IMR-90 (cell line): ENCODE data around the gene FOXM1. TPM values are rescaled to one million over a fixed set of nuclear protein-coding genes. Genes with fewer than 3 reads are reported as not detected.

Experiments
- ATAC-seq: fragments of 200-7000 bp; cut with Tn5 transposase; 2 replicates; pipeline ENCODE4 v1.9.1; 2020; ENCODE audit warnings: low read depth, mild to moderate bottlenecking, moderate library complexity
- BruUV-seq: library from RNA; stranded (reverse); fragments of 400-500 nt; replicated peaks from 2 replicates; lab custom pipeline; 2021; lab: Mats Ljungman, UMichigan
- CTCF ChIA-PET: fragments of 300-600 bp; formaldehyde crosslinking; extraction: SDS; loops from one replicate; lab custom pipeline; 2021; ENCODE audit warnings: antibody characterized with exemption; lab: Yijun Ruan, JAX
- POLR2A ChIA-PET: fragments of 300-600 bp; sonication (Branson Sonifier 250); formaldehyde crosslinking; loops from one replicate; lab custom pipeline; 2022; ENCODE audit warnings: antibody characterized with exemption; ENCODE audit not compliant: unreplicated experiment; lab: Charles Lee
- DNase-seq: peaks from one replicate; pipeline ENCODE4 v3.0.0; 2013
- H2AFZ ChIP-seq: replicated peaks from 2 replicates; pipeline ENCODE3; 2013; ENCODE audit warnings: low read length, mild to moderate bottlenecking; ENCODE audit not compliant: poor library complexity
- H2AK5ac ChIP-seq: 2 replicates; pipeline ENCODE4 v1.6.1; 2013; ENCODE audit warnings: low read depth, low read length, inconsistent platforms
- H2AK9ac ChIP-seq: replicated peaks from 2 replicates; pipeline ENCODE3; 2013; ENCODE audit warnings: mild to moderate bottlenecking, low read depth, low read length, moderate library complexity; ENCODE audit not compliant: poor library complexity
- H2BK120ac ChIP-seq: 2 replicates; pipeline ENCODE4 v1.6.1; 2013; ENCODE audit warnings: low read depth, low read length, inconsistent platforms
- H2BK15ac ChIP-seq: 3 replicates; pipeline ENCODE4 v1.6.1; 2013; ENCODE audit warnings: low read depth, low read length, inconsistent platforms
- H2BK20ac ChIP-seq: 2 replicates; pipeline ENCODE4 v1.6.1; 2013; ENCODE audit warnings: low read depth, mild to moderate bottlenecking, inconsistent platforms, low read length, moderate library complexity
- H2BK5ac ChIP-seq: 2 replicates; pipeline ENCODE4 v1.6.1; 2013; ENCODE audit warnings: mild to moderate bottlenecking, low read depth, low read length, inconsistent platforms; ENCODE audit not compliant: poor library complexity, severe bottlenecking
- H3K14ac ChIP-seq: replicated peaks from 2 replicates; pipeline ENCODE4 v1.6.1; 2013; ENCODE audit warnings: low read depth, low read length, inconsistent platforms
- H3K18ac ChIP-seq: 2 replicates; pipeline ENCODE4 v1.6.1; 2013; ENCODE audit warnings: low read depth, low read length, control low read depth
- H3K23ac ChIP-seq: 2 replicates; pipeline ENCODE4 v1.6.1; 2013; ENCODE audit warnings: low read depth, low read length, inconsistent platforms
- H3K27ac ChIP-seq: 2 replicates; pipeline ENCODE4 v1.5.1; 2013; ENCODE audit warnings: mild to moderate bottlenecking, control low read depth, low read length; ENCODE audit not compliant: insufficient read depth
- H3K27me3 ChIP-seq: 2 replicates; pipeline ENCODE4 v1.6.1; 2013; ENCODE audit warnings: low read length; ENCODE audit not compliant: control insufficient read depth, insufficient read depth
- H3K36me3 ChIP-seq: 2 replicates; pipeline ENCODE4 v1.6.1; 2013; ENCODE audit warnings: low read length, mixed read lengths; ENCODE audit not compliant: control insufficient read depth, insufficient read depth
- H3K4ac ChIP-seq: 2 replicates; pipeline ENCODE4 v1.6.1; 2013; ENCODE audit warnings: low read depth, low read length, inconsistent platforms
- H3K4me1 ChIP-seq: 2 replicates; pipeline ENCODE4 v1.6.1; 2013; ENCODE audit warnings: low read length, mixed read lengths; ENCODE audit not compliant: control insufficient read depth, insufficient read depth
- H3K4me2 ChIP-seq: 2 replicates; pipeline ENCODE4 v1.6.1; 2013; ENCODE audit warnings: low read depth, mild to moderate bottlenecking, control low read depth, low read length, moderate library complexity
- H3K4me3 ChIP-seq: 2 replicates; pipeline ENCODE4 v1.5.1; 2013; ENCODE audit warnings: low read depth, mild to moderate bottlenecking, control low read depth, low read length, moderate library complexity; ENCODE audit not compliant: insufficient read depth
- H3K56ac ChIP-seq: 2 replicates; pipeline ENCODE4 v1.6.1; 2013; ENCODE audit warnings: low read length, inconsistent platforms; ENCODE audit not compliant: insufficient read depth; ENCODE audit errors: extremely low read depth
- H3K79me1 ChIP-seq, 2 experiments: 2 replicates each; pipeline ENCODE4 v1.6.1; 2013; ENCODE audit warnings: low read length in 2 of 2, inconsistent platforms in 1 of 2, low read depth in 1 of 2
- H3K9ac ChIP-seq: 2 replicates; pipeline ENCODE4 v1.6.1; 2013; ENCODE audit warnings: low read depth, low read length, control low read depth
- H3K9me1 ChIP-seq: 2 replicates; pipeline ENCODE4 v1.6.1; 2013; ENCODE audit warnings: low read length, inconsistent platforms; ENCODE audit not compliant: insufficient read depth
- H3K9me3 ChIP-seq: 2 replicates; pipeline ENCODE4 v1.6.1; 2013; ENCODE audit warnings: low read length; ENCODE audit not compliant: control insufficient read depth, insufficient read depth
- H4K20me1 ChIP-seq: 2 replicates; pipeline ENCODE4 v1.6.1; 2013; ENCODE audit warnings: low read length, inconsistent platforms; ENCODE audit not compliant: insufficient read depth
- H4K5ac ChIP-seq: 2 replicates; pipeline ENCODE4 v1.6.1; 2013; ENCODE audit warnings: mild to moderate bottlenecking, low read depth, low read length, control low read depth
- H4K8ac ChIP-seq, 2 experiments: 2 replicates each; pipeline ENCODE4 v1.6.1; 2013; ENCODE audit warnings: low read depth in 2 of 2, low read length in 2 of 2, control low read depth in 1 of 2, inconsistent platforms in 1 of 2
- H4K91ac ChIP-seq: 2 replicates; pipeline ENCODE4 v1.6.1; 2013; ENCODE audit warnings: low read depth, low read length, inconsistent platforms; ENCODE audit not compliant: insufficient read depth
- BHLHE40 ChIP-seq: fragments of 150-350 bp; IDR thresholded peaks from 2 replicates; pipeline ENCODE4 v1.6.1; 2016; ENCODE audit warnings: mild to moderate bottlenecking, low read depth, low read length
- CEBPB ChIP-seq: IDR thresholded peaks from 2 replicates; pipeline ENCODE4 v1.6.1; 2012; ENCODE audit warnings: low read depth, low read length, improper control_type of control experiment
- CTCF ChIP-seq: conservative IDR thresholded peaks from 2 replicates; pipeline ENCODE4 v1.5.1; 2012; ENCODE audit warnings: mild to moderate bottlenecking, low read depth, low read length, improper control_type of control experiment
- ELK1 ChIP-seq: fragments of 150-350 bp; IDR thresholded peaks from 2 replicates; pipeline ENCODE4 v1.6.1; 2016; ENCODE audit warnings: low read depth, mild to moderate bottlenecking, low read length, moderate library complexity, borderline replicate concordance
- FOS ChIP-seq: fragments of 150-350 bp; IDR thresholded peaks from 2 replicates; pipeline ENCODE4 v1.6.1; 2016; ENCODE audit warnings: low read depth, low read length
- MAFK ChIP-seq: IDR thresholded peaks from 2 replicates; pipeline ENCODE4 v1.6.1; 2012; ENCODE audit warnings: low read depth, low read length, improper control_type of control experiment
- MAZ ChIP-seq: IDR thresholded peaks from 2 replicates; pipeline ENCODE4 v1.6.1; 2012; ENCODE audit warnings: low read depth, mild to moderate bottlenecking, low read length, improper control_type of control experiment, moderate library complexity, borderline replicate concordance
- MXI1 ChIP-seq: IDR thresholded peaks from 2 replicates; pipeline ENCODE4 v1.6.1; 2012; ENCODE audit warnings: low read depth, mild to moderate bottlenecking, low read length, moderate library complexity, borderline replicate concordance
- NFE2L2 ChIP-seq: fragments of 150-350 bp; IDR thresholded peaks from 2 replicates; pipeline ENCODE4 v1.6.1; 2016; ENCODE audit warnings: low read depth, mild to moderate bottlenecking, low read length
- POLR2A ChIP-seq: IDR thresholded peaks from 2 replicates; pipeline ENCODE4 v1.6.1; 2012; ENCODE audit warnings: mild to moderate bottlenecking, low read depth, low read length
- RAD21 ChIP-seq: IDR thresholded peaks from 2 replicates; pipeline ENCODE4 v1.6.1; 2012; ENCODE audit warnings: low read length, improper control_type of control experiment
- RFX5 ChIP-seq: IDR thresholded peaks from 2 replicates; pipeline ENCODE4 v1.8.0; 2012; ENCODE audit warnings: low read depth, mild to moderate bottlenecking, low read length, moderate library complexity
- SMC3 ChIP-seq: fragments of 150-350 bp; IDR thresholded peaks from 2 replicates; pipeline ENCODE4 v1.6.1; 2016; ENCODE audit warnings: low read depth, mild to moderate bottlenecking, antibody characterized with exemption, low read length, moderate library complexity
- WGBS, 2 experiments: methylation state at CpG; one replicate each; pipeline versions ENCODE4 v1.1.5 to v1.1.7; 2013; ENCODE audit warnings: missing lambda C conversion rate in 2 of 2; ENCODE audit not compliant: insufficient read length in 1 of 2; ENCODE audit errors: extremely low coverage in 2 of 2; 5-methylcytosine and 5-hydroxymethylcytosine counted together
- dilution Hi-C: fragments of 300-500 bp; cut with HindIII; formaldehyde crosslinking; loops from one replicate; pipeline ENCODE4 v1.14.3; 2018; ENCODE audit warnings: low sequenced_read_pairs; ENCODE audit not compliant: unreplicated experiment
- in situ Hi-C: fragments of 300-500 bp; cut with MboI; formaldehyde crosslinking; loops from 3 replicates; pipeline ENCODE4 v1.14.3; 2019; ENCODE audit warnings: low sequenced_read_pairs, inconsistent platforms, mixed read lengths
- intact Hi-C: fragments of 100-400 bp; cut with micrococcal nuclease; formaldehyde crosslinking; loops from 2 replicates; pipeline ENCODE4 v1.10.0; 2022
- polyA plus RNA-seq, 3 experiments: library from polyadenylated mRNA; depleted of rRNA; stranded (reverse); fragments of >200 nt; gene quantifications; 2 replicates each; pipeline ENCODE4 v1.2.3, GENCODE V29; 2012; ENCODE audit warnings: low replicate concordance in 1 of 3
- total RNA-seq: library from RNA; depleted of rRNA; stranded (reverse); fragments of >200 nt; gene quantifications from 2 replicates; pipeline ENCODE4 v1.2.3, GENCODE V29; 2012
- TF ChIP-seq, protein P1 (sequence below): fragments of 150-350 bp; IDR thresholded peaks from 2 replicates; pipeline ENCODE4 v1.6.1; 2017; ENCODE audit warnings: mild to moderate bottlenecking, antibody characterized with exemption, low read length, low read depth

The FOXM1 gene
- total and polyA plus RNA-seq, 2 of the 4 experiments (the other 2 are of a cell fraction): 14.9 to 29.3 TPM

DNA sequence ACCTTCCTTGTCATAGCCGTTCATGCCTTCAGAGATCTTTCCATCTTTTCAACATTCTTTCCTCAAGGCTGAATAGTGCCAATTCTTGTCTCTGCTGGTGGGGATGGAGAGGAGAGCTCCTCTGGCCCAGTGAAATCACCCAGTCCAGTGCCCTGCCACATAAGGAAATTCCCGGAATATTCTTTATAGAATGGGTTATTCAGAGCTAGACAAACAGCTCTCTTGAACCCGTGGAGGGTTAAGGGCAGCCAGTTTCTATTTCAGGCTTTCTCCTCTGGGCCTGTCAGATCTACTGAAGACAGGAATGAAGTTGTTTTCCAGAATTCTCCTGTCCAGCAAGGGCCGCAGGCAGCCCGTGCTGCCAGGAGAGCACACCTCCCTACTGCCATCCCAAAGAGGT lies 34.0 kb downstream of the FOXM1 start:
- no CpG with 5 or more reads among the region's 5 CpGs for WGBS, 2 experiments
- Histone ChIP-seq H2AFZ (no peak overlapping the region), H3K9me1 (peaks cover 10% of the 10 kb centered on the region), H3K27ac (no peak overlapping the region), H3K4ac (no peak overlapping the region), H3K27me3 (no peaks in the 10 kb centered on the region), H4K8ac (no peak overlapping the region), H3K9me3 (no peaks in the 10 kb centered on the region), H3K9ac (no peak overlapping the region), H2BK5ac (no peak overlapping the region), H3K4me1 (peaks cover 9% of the 10 kb centered on the region), H3K36me3 (no peaks in the 10 kb centered on the region; the same call in 1 of the 2 replicates), H3K4me2 (no peak overlapping the region), H3K18ac (no peak overlapping the region), H3K79me1 (no peaks in the 10 kb centered on the region), H2BK15ac (no peak overlapping the region), H4K5ac (no peak overlapping the region), H3K14ac (no peak overlapping the region), H2BK120ac (no peak overlapping the region), H4K20me1 (no peaks in the 10 kb centered on the region), H3K4me3 (no peak overlapping the region), H2AK5ac (no peak overlapping the region), H2AK9ac (no peak overlapping the region), H3K56ac (no peak overlapping the region), H3K23ac (no peak overlapping the region), H2BK20ac (no peak overlapping the region), H4K91ac (no peak overlapping the region)
- TF ChIP-seq CTCF: no peak
- no peak for TF ChIP-seq MAZ
- no peak for TF ChIP-seq RAD21
- TF ChIP-seq BHLHE40: no peak
- TF ChIP-seq NFE2L2: no peak
- no peak for TF ChIP-seq RFX5
- no peak for TF ChIP-seq ELK1
- TF ChIP-seq POLR2A: no peak
- TF ChIP-seq CEBPB: no peak
- no peak for TF ChIP-seq SMC3
- no peak for TF ChIP-seq MXI1
- no peak for TF ChIP-seq FOS
- TF ChIP-seq, protein P1, sequence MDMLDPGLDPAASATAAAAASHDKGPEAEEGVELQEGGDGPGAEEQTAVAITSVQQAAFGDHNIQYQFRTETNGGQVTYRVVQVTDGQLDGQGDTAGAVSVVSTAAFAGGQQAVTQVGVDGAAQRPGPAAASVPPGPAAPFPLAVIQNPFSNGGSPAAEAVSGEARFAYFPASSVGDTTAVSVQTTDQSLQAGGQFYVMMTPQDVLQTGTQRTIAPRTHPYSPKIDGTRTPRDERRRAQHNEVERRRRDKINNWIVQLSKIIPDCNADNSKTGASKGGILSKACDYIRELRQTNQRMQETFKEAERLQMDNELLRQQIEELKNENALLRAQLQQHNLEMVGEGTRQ: no peak
- no peak for TF ChIP-seq MAFK
- dilution Hi-C loops (no loop called here), intact Hi-C loops (no loop called here), in situ Hi-C loops (no loop called here)
- ChIA-PET POLR2A (no interaction called here), CTCF (interaction anchor here (1.0 kb wide), 1 partner anchor 30 kb away, joined by 3 read pairs; the partner anchor contains the start of gene ITFG2)
- ATAC-seq: no peak
- BruUV-seq: no TSS peak
- DNase-seq: no peak
